HepG2 (cell line): ENCODE data around the gene DGAT2. TPM values are rescaled to one million over a fixed set of nuclear protein-coding genes. Genes with fewer than 3 reads are reported as not detected.

Experiments used
- ARNTL ChIP-seq: sonication (generic); formaldehyde crosslinking; IDR thresholded peaks from 2 replicates; pipeline ENCODE4 v1.4.0; 2020; ENCODE audit warnings: mild to moderate bottlenecking, missing genetic modification reagents
- DBP ChIP-seq: sonication (generic); formaldehyde crosslinking; IDR thresholded peaks from 2 replicates; pipeline ENCODE4 v1.4.0; 2020; ENCODE audit warnings: missing genetic modification reagents; ENCODE audit errors: not compliant biosample characterization
- EZH2 ChIP-seq: conservative IDR thresholded peaks from 2 replicates; pipeline ENCODE4 v1.6.1; 2012; ENCODE audit warnings: mild to moderate bottlenecking, low read depth, low read length, moderate library complexity
- GPBP1L1 ChIP-seq: sonication (generic); formaldehyde crosslinking; IDR thresholded peaks from 2 replicates; pipeline ENCODE4 v1.5.0; 2020; ENCODE audit warnings: mild to moderate bottlenecking, missing genetic modification reagents
- ISX ChIP-seq: sonication (generic); formaldehyde crosslinking; conservative IDR thresholded peaks from 2 replicates; pipeline ENCODE4 v1.5.0; 2020; ENCODE audit warnings: missing genetic modification reagents
- JUN ChIP-seq: sonication (generic); formaldehyde crosslinking; IDR thresholded peaks from 2 replicates; pipeline ENCODE4 v1.4.0; 2020; ENCODE audit warnings: mild to moderate bottlenecking, missing genetic modification reagents
- KDM5A ChIP-seq: fragments of 200-600 bp; sonication (generic); IDR thresholded peaks from 2 replicates; pipeline ENCODE4 v1.7.0; 2018; ENCODE audit warnings: antibody characterized with exemption, mild to moderate bottlenecking, low read length, borderline replicate concordance
- MATR3 ChIP-seq: sonication (generic); formaldehyde crosslinking; IDR thresholded peaks from 2 replicates; pipeline ENCODE4 v1.4.0; 2020; ENCODE audit warnings: missing genetic modification reagents
- SMAD9 ChIP-seq: sonication (generic); formaldehyde crosslinking; IDR thresholded peaks from 2 replicates; pipeline ENCODE4 v1.5.1; 2020; ENCODE audit warnings: mild to moderate bottlenecking, missing genetic modification reagents
- SP140L ChIP-seq: sonication (generic); formaldehyde crosslinking; IDR thresholded peaks from 2 replicates; pipeline ENCODE4 v1.4.0; 2020; ENCODE audit warnings: missing genetic modification reagents, borderline replicate concordance
- SPEN ChIP-seq: sonication (generic); formaldehyde crosslinking; IDR thresholded peaks from 2 replicates; pipeline ENCODE4 v1.5.1; 2020; ENCODE audit warnings: low read depth, mild to moderate bottlenecking, missing genetic modification reagents
- ZBTB21 ChIP-seq: sonication (generic); formaldehyde crosslinking; IDR thresholded peaks from 2 replicates; pipeline ENCODE4 v1.4.0; 2020; ENCODE audit warnings: missing genetic modification reagents
- ZC3H13 ChIP-seq: sonication (generic); formaldehyde crosslinking; IDR thresholded peaks from 2 replicates; pipeline ENCODE4 v1.8.1; 2023; ENCODE audit warnings: mild to moderate bottlenecking, missing genetic modification reagents, moderate library complexity
- ZNF282 ChIP-seq: fragments of 450-650 bp; IDR thresholded peaks from 2 replicates; pipeline ENCODE4 v1.6.1; 2018; ENCODE audit not compliant: partially characterized antibody
- ZNF292 ChIP-seq: sonication (generic); formaldehyde crosslinking; IDR thresholded peaks from 2 replicates; pipeline ENCODE4 v1.8.1; 2022; ENCODE audit warnings: mild to moderate bottlenecking, low read depth, missing genetic modification reagents, borderline replicate concordance
- ZNF432 ChIP-seq: sonication (generic); formaldehyde crosslinking; IDR thresholded peaks from 2 replicates; pipeline ENCODE4 v1.5.0; 2020; ENCODE audit warnings: missing genetic modification reagents, mild to moderate bottlenecking, borderline replicate concordance
- ZNF496 ChIP-seq: sonication (generic); formaldehyde crosslinking; IDR thresholded peaks from 2 replicates; pipeline ENCODE4 v1.8.1; 2023; ENCODE audit warnings: mild to moderate bottlenecking, moderate library complexity, missing genetic modification reagents; ENCODE audit not compliant: insufficient replicate concordance
- ZNF841 ChIP-seq: sonication (generic); formaldehyde crosslinking; IDR thresholded peaks from 2 replicates; pipeline ENCODE4 v1.8.1; 2023; ENCODE audit warnings: missing genetic modification reagents, borderline replicate concordance
- polyA plus RNA-seq, 8 experiments: library from polyadenylated mRNA; depleted of rRNA in 3 of 8; stranded (reverse) in 7 of 8; unstranded in 1 of 8; fragments of >200 nt; fragmentation: Illumina TruSeq in 4 of 8; extraction: Trizol in 4 of 8; gene quantifications; 2 replicates each; pipeline versions ENCODE4 v1.2.1 to v1.2.3, GENCODE V29; 2011 to 2016; ENCODE audit warnings: low read depth in 4 of 8, missing spikeins in 1 of 8, mixed read lengths in 1 of 8; ENCODE audit not compliant: insufficient read depth in 1 of 8
- total RNA-seq, 5 experiments: library from RNA; depleted of rRNA; stranded (reverse); fragments of >200 nt; fragmentation: Illumina TruSeq; extraction: Trizol; gene quantifications; 2 replicates each; pipeline ENCODE4 v1.2.3, GENCODE V29; 2016; ENCODE audit warnings: low read depth in 1 of 5

The DGAT2 gene
- total and polyA plus RNA-seq, 2 of the 13 experiments (the other 11 are each of a cell fraction or from before 2014, with no cell fraction given) = 39.0 to 65.6 TPM

GRCh38 chr11:75816561-75817239 lies 48.1 kb downstream of the DGAT2 start (continued):
- TF ChIP-seq ZNF496 = no peak
- no peak for TF ChIP-seq EZH2
- no peak for TF ChIP-seq ZC3H13 (CRISPR knock-in tag)
- no peak for TF ChIP-seq GPBP1L1 (CRISPR knock-in tag)
- no peak for TF ChIP-seq ZBTB21
- no peak for TF ChIP-seq DBP (CRISPR knock-in tag)
- no peak for TF ChIP-seq ZNF432 (CRISPR knock-in tag)
- TF ChIP-seq ISX (CRISPR knock-in tag) = no peak
- no peak for TF ChIP-seq SP140L (CRISPR knock-in tag)
- no peak for TF ChIP-seq MATR3 (CRISPR knock-in tag)
- TF ChIP-seq KDM5A = no peak
- TF ChIP-seq ZNF841 (CRISPR knock-in tag) = no peak
- peak; percentile 42; the same call in 1 of the 2 replicates for TF ChIP-seq ZNF292 (CRISPR knock-in tag)
- no peak for TF ChIP-seq ZNF282
- TF ChIP-seq ARNTL = peak; percentile 29; the same call in 1 of the 2 replicates
- TF ChIP-seq SPEN (CRISPR knock-in tag) = no peak
- TF ChIP-seq SMAD9 = no peak
- TF ChIP-seq JUN (CRISPR knock-in tag) = no peak
